ENCODE results near the gene ZMYND15. TPM values are rescaled to one million over a fixed set of nuclear protein-coding genes. Genes with fewer than 3 reads are reported as not detected.

The ZMYND15 gene
- total and polyA plus RNA-seq, 2 of the 13 experiments (the other 11 are each of a cell fraction or from before 2014, with no cell fraction given) = 0.24 to 2.7 TPM

DNA sequence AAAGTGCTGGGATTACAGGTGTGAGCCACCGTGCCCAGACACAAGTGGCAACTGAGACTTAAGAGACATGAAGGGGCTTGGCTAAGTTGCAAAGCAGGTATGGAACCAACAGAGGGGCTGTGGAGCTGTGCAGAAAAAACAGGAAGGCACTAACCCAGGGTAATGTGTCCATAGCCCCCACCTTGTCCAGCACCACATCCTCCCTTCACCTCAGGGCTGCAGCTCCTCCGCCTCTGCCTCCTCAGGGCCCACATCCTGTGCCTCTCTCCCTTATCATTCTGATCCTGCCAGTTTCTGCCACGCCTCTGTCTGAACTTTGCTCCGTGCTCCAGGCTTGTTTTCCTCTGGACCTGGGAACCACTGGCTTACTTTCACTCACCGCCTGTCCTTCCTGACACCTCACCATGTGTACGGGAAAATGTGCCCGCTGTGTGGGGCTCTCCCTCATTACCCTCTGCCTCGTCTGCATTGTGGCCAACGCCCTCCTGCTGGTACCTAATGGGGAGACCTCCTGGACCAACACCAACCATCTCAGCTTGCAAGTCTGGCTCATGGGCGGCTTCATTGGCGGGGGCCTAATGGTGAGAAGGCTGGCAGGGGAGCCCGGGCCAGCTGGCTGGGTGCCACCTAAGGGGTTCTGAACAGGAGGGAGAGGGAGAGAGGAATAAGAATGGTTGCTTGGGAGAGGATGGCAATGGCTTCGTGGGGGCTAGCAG is 32.0 kb downstream of the ZMYND15 start, which contains the start of gene TM4SF5 (continued):
- TF ChIP-seq, protein P1, sequence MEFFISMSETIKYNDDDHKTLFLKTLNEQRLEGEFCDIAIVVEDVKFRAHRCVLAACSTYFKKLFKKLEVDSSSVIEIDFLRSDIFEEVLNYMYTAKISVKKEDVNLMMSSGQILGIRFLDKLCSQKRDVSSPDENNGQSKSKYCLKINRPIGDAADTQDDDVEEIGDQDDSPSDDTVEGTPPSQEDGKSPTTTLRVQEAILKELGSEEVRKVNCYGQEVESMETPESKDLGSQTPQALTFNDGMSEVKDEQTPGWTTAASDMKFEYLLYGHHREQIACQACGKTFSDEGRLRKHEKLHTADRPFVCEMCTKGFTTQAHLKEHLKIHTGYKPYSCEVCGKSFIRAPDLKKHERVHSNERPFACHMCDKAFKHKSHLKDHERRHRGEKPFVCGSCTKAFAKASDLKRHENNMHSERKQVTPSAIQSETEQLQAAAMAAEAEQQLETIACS (CRISPR knock-in tag; IDR thresholded peaks at IDR 0.05) = 0 out of 2 replicates have a peak, but pooled peaks have one; percentile 20
- TF ChIP-seq YEATS2 (CRISPR knock-in tag; IDR thresholded peaks at IDR 0.05; ENCODE audit: borderline replicate concordance) = peak; percentile 31; the same call in 1 of the 2 replicates
- peak; percentile 35; the same call in 1 of the 2 replicates for TF ChIP-seq CEBPG (CRISPR knock-in tag; IDR thresholded peaks at IDR 0.05)
- TF ChIP-seq SATB2 (CRISPR knock-in tag; IDR thresholded peaks at IDR 0.05) = 0 out of 2 replicates have a peak, but pooled peaks have one; percentile 81
- TF ChIP-seq CBX2 (IDR thresholded peaks at IDR 0.05; ENCODE audit: low read depth, low read length) = no peak
- TF ChIP-seq CBX2 (CRISPR knock-in tag; IDR thresholded peaks at IDR 0.05; ENCODE audit: low read depth) = no peak
- TF ChIP-seq, protein P2, sequence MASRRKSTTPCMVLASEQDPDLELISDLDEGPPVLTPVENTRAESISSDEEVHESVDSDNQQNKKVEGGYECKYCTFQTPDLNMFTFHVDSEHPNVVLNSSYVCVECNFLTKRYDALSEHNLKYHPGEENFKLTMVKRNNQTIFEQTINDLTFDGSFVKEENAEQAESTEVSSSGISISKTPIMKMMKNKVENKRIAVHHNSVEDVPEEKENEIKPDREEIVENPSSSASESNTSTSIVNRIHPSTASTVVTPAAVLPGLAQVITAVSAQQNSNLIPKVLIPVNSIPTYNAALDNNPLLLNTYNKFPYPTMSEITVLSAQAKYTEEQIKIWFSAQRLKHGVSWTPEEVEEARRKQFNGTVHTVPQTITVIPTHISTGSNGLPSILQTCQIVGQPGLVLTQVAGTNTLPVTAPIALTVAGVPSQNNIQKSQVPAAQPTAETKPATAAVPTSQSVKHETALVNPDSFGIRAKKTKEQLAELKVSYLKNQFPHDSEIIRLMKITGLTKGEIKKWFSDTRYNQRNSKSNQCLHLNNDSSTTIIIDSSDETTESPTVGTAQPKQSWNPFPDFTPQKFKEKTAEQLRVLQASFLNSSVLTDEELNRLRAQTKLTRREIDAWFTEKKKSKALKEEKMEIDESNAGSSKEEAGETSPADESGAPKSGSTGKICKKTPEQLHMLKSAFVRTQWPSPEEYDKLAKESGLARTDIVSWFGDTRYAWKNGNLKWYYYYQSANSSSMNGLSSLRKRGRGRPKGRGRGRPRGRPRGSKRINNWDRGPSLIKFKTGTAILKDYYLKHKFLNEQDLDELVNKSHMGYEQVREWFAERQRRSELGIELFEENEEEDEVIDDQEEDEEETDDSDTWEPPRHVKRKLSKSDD (CRISPR knock-in tag; IDR thresholded peaks at IDR 0.05; ENCODE audit: low read depth) = peak; percentile 42; the same call in 1 of the 2 replicates
- peak; percentile 99 for TF ChIP-seq MXI1 (IDR thresholded peaks at IDR 0.05; ENCODE audit: borderline replicate concordance, low read depth, low read length)
- TF ChIP-seq ZNF225 (CRISPR knock-in tag; IDR thresholded peaks at IDR 0.05) = 0 out of 2 replicates have a peak, but pooled peaks have one; percentile 17
- TF ChIP-seq ZNF776 (CRISPR knock-in tag; IDR thresholded peaks at IDR 0.05) = 0 out of 2 replicates have a peak, but pooled peaks have one; percentile 40
- TF ChIP-seq MEIS1 (CRISPR knock-in tag; IDR thresholded peaks at IDR 0.05; ENCODE audit: borderline replicate concordance) = peak; percentile 68; the same call in 1 of the 2 replicates
- TF ChIP-seq SP4 (CRISPR knock-in tag; IDR thresholded peaks at IDR 0.05) = 0 out of 2 replicates have a peak, but pooled peaks have one; percentile 41
- TF ChIP-seq ZNF224 (CRISPR knock-in tag; IDR thresholded peaks at IDR 0.05) = peak; percentile 17; the same call in 1 of the 2 replicates
- TF ChIP-seq MAFK (conservative IDR thresholded peaks at IDR 0.05 in 1 of 2, IDR thresholded peaks at IDR 0.05 in 1 of 2; ENCODE audit: low read length in 2 of 2) = no peak
- TF ChIP-seq ZNF205 (CRISPR knock-in tag; IDR thresholded peaks at IDR 0.05) = 0 out of 2 replicates have a peak, but pooled peaks have one; percentile 26
- TF ChIP-seq, protein P3, sequence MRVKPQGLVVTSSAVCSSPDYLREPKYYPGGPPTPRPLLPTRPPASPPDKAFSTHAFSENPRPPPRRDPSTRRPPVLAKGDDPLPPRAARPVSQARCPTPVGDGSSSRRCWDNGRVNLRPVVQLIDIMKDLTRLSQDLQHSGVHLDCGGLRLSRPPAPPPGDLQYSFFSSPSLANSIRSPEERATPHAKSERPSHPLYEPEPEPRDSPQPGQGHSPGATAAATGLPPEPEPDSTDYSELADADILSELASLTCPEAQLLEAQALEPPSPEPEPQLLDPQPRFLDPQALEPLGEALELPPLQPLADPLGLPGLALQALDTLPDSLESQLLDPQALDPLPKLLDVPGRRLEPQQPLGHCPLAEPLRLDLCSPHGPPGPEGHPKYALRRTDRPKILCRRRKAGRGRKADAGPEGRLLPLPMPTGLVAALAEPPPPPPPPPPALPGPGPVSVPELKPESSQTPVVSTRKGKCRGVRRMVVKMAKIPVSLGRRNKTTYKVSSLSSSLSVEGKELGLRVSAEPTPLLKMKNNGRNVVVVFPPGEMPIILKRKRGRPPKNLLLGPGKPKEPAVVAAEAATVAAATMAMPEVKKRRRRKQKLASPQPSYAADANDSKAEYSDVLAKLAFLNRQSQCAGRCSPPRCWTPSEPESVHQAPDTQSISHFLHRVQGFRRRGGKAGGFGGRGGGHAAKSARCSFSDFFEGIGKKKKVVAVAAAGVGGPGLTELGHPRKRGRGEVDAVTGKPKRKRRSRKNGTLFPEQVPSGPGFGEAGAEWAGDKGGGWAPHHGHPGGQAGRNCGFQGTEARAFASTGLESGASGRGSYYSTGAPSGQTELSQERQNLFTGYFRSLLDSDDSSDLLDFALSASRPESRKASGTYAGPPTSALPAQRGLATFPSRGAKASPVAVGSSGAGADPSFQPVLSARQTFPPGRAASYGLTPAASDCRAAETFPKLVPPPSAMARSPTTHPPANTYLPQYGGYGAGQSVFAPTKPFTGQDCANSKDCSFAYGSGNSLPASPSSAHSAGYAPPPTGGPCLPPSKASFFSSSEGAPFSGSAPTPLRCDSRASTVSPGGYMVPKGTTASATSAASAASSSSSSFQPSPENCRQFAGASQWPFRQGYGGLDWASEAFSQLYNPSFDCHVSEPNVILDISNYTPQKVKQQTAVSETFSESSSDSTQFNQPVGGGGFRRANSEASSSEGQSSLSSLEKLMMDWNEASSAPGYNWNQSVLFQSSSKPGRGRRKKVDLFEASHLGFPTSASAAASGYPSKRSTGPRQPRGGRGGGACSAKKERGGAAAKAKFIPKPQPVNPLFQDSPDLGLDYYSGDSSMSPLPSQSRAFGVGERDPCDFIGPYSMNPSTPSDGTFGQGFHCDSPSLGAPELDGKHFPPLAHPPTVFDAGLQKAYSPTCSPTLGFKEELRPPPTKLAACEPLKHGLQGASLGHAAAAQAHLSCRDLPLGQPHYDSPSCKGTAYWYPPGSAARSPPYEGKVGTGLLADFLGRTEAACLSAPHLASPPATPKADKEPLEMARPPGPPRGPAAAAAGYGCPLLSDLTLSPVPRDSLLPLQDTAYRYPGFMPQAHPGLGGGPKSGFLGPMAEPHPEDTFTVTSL (CRISPR knock-in tag; IDR thresholded peaks at IDR 0.05; ENCODE audit: borderline replicate concordance) = peak; percentile 72; the same call in 1 of the 2 replicates
- TF ChIP-seq ZKSCAN5 (CRISPR knock-in tag; IDR thresholded peaks at IDR 0.05) = no peak
- TF ChIP-seq STAG1 (CRISPR knock-in tag; IDR thresholded peaks at IDR 0.05) = peak; percentile 25; the same call in 1 of the 2 replicates
- TF ChIP-seq PHF21A (CRISPR knock-in tag; IDR thresholded peaks at IDR 0.05) = peak; percentile 88
- no peak for TF ChIP-seq FOXP1 (IDR thresholded peaks at IDR 0.05)
- TF ChIP-seq FOXP1 (CRISPR knock-in tag; IDR thresholded peaks at IDR 0.05) = peak; percentile 82
